Measurements from ENCODE around the gene ITM2A. TPM values are rescaled to one million over a fixed set of nuclear protein-coding genes. Genes with fewer than 3 reads are reported as not detected.

The ITM2A gene
- total RNA-seq (2012; rRNA removed) (not detected in 2 replicates), polyA plus RNA-seq (2012; rRNA removed) (not detected in 2 replicates), Bru-seq, nascent RNA (not detected), BruChase-seq, experiment 1, labeled RNA remaining after a 6-hour chase (not detected), BruChase-seq, experiment 2, labeled RNA remaining after a 2-hour chase (not detected)
- polyA plus RNA-seq (2012; cell fraction: cytosol; rRNA removed) = not detected in 2 replicates
- not detected in 2 replicates for polyA plus RNA-seq (2012; cell fraction: nucleus; rRNA removed; ENCODE audit: low replicate concordance)
- long read RNA-seq = 0 reads

GRCh38 chrX:79366873-79367749, at the start of gene ITM2A:
Gene ITM2A (minus strand): TSS chrX:79367334. CDS start chrX:79367215, 119 bp downstream.
- no peak within 1 kb of the TSS for H3K14ac ChIP-seq (replicated peaks; ENCODE audit: low read depth, low read length)
- no peak within 1 kb of the TSS for H3K56ac ChIP-seq (ENCODE audit: extremely low read depth, insufficient read depth, low read length)
- no peak within 1 kb of the TSS for H2AK9ac ChIP-seq (replicated peaks; ENCODE audit: low read depth, low read length, poor library complexity)
- no peaks in the 10 kb centered on the region for H3K79me1 ChIP-seq (ENCODE audit: low read depth in 1 of 2, low read length in 2 of 2)
- H2BK20ac ChIP-seq (ENCODE audit: low read depth, low read length) = no peak within 1 kb of the TSS
- WGBS, 2 experiments (ENCODE audit: extremely low coverage in 2 of 2, insufficient read length in 1 of 2) = 30% methylated on average over 9 of the region's 38 CpGs; no CpG with 5 or more reads in 1 of the 2 experiments
- no peak within 1 kb of the TSS for H2BK120ac ChIP-seq (ENCODE audit: low read depth, low read length)
- H2AK5ac ChIP-seq (ENCODE audit: low read depth, low read length) = no peak within 1 kb of the TSS
- peak within 1 kb of the TSS; percentile 22 for H2AFZ ChIP-seq (replicated peaks; ENCODE audit: low read length, poor library complexity)
- no peaks in the 10 kb centered on the region for H3K27me3 ChIP-seq (ENCODE audit: control insufficient read depth, insufficient read depth, low read length)
- H4K20me1 ChIP-seq (ENCODE audit: insufficient read depth, low read length) = no peaks in the 10 kb centered on the region
- H3K18ac ChIP-seq (ENCODE audit: low read depth, low read length) = no peak within 1 kb of the TSS
- no peak within 1 kb of the TSS for H3K27ac ChIP-seq (ENCODE audit: insufficient read depth, low read length)
- no peak within 1 kb of the TSS for H3K4ac ChIP-seq (ENCODE audit: low read depth, low read length)
- H3K9me3 ChIP-seq (ENCODE audit: control insufficient read depth, insufficient read depth, low read length) = no peaks in the 10 kb centered on the region
- intact Hi-C loops (cut with micrococcal nuclease) = no loop called here
- in situ Hi-C loops (cut with MboI; ENCODE audit: low sequenced_read_pairs) = no loop called here
- H3K9ac ChIP-seq (ENCODE audit: low read depth, low read length) = no peak within 1 kb of the TSS
- no peak within 1 kb of the TSS for H4K8ac ChIP-seq (ENCODE audit: low read depth in 2 of 2, low read length in 2 of 2)
- dilution Hi-C loops (cut with HindIII; ENCODE audit: low sequenced_read_pairs, unreplicated experiment) = no loop called here
- H3K36me3 ChIP-seq (ENCODE audit: control insufficient read depth, insufficient read depth, low read length) = no peaks in the 10 kb centered on the region
- H2BK5ac ChIP-seq (ENCODE audit: low read depth, low read length, poor library complexity, severe bottlenecking) = no peak within 1 kb of the TSS
- no peak within 1 kb of the TSS for H3K4me2 ChIP-seq (ENCODE audit: low read depth, low read length)
- no peak within 1 kb of the TSS for H3K4me3 ChIP-seq (ENCODE audit: insufficient read depth, low read depth, low read length)
- no peaks in the 10 kb centered on the region for H3K4me1 ChIP-seq (ENCODE audit: control insufficient read depth, insufficient read depth, low read length)
- ATAC-seq (ENCODE audit: low read depth) (no peak), DNase-seq (no peak)
- H2BK15ac ChIP-seq (ENCODE audit: low read depth, low read length) = no peak within 1 kb of the TSS
- H3K9me1 ChIP-seq (ENCODE audit: insufficient read depth, low read length) = no peaks in the 10 kb centered on the region
- ChIA-PET CTCF (no interaction called here), POLR2A (ENCODE audit: unreplicated experiment) (no interaction called here)
- H3K23ac ChIP-seq (ENCODE audit: low read depth, low read length) = no peak within 1 kb of the TSS
- H4K5ac ChIP-seq (ENCODE audit: low read depth, low read length) = no peak within 1 kb of the TSS
- BruUV-seq (replicated peaks) = no TSS peak
- no peak within 1 kb of the TSS for H4K91ac ChIP-seq (ENCODE audit: insufficient read depth, low read depth, low read length)
- TF ChIP-seq CTCF (conservative IDR thresholded peaks at IDR 0.05; ENCODE audit: low read depth, low read length) (no peak), POLR2A (IDR thresholded peaks at IDR 0.05; ENCODE audit: low read depth, low read length) (no peak), RCOR1 (IDR thresholded peaks at IDR 0.05; ENCODE audit: insufficient replicate concordance, low read length) (no peak), RFX5 (IDR thresholded peaks at IDR 0.05; ENCODE audit: low read depth, low read length) (no peak), FOS (IDR thresholded peaks at IDR 0.05; ENCODE audit: low read depth, low read length) (no peak), USF2 (IDR thresholded peaks at IDR 0.05; ENCODE audit: low read depth, low read length) (no peak), CHD1 (IDR thresholded peaks at IDR 0.05; ENCODE audit: low read depth, low read length) (no peak), BHLHE40 (IDR thresholded peaks at IDR 0.05; ENCODE audit: low read depth, low read length) (no peak), RAD21 (IDR thresholded peaks at IDR 0.05; ENCODE audit: low read length) (no peak), NFE2L2 (IDR thresholded peaks at IDR 0.05; ENCODE audit: low read depth, low read length) (no peak), MAFK (IDR thresholded peaks at IDR 0.05; ENCODE audit: low read depth, low read length) (no peak), ELK1 (IDR thresholded peaks at IDR 0.05; ENCODE audit: borderline replicate concordance, low read depth, low read length) (no peak), MAZ (IDR thresholded peaks at IDR 0.05; ENCODE audit: borderline replicate concordance, low read depth, low read length) (no peak), SMC3 (IDR thresholded peaks at IDR 0.05; ENCODE audit: low read depth, low read length) (no peak)

Data from IMR-90 (cell line).